GM12891 (cell line): ENCODE results near the gene ZNF593OS.

ENCODE experiments used
- DNase-seq: peaks from one replicate; pipeline ENCODE4 v3.0.0; 2011; ENCODE audit warnings: low spot score; ENCODE audit not compliant: insufficient read length
- FAIRE-seq: peaks from 2 replicates; lab custom pipeline; 2011; peaks lifted over from hg19 to GRCh38; lab: Jason Lieb, UNC
- PAX5 ChIP-seq: IDR thresholded peaks from 2 replicates; pipeline ENCODE4 v1.6.1; 2011; ENCODE audit warnings: low read length, moderate library complexity, mild to moderate bottlenecking; ENCODE audit not compliant: insufficient read depth, severe bottlenecking
- POLR2A ChIP-seq: IDR thresholded peaks from 2 replicates; pipeline ENCODE4 v1.6.1; 2011; ENCODE audit warnings: low read depth, low read length, control low read depth
- POLR2AphosphoS5 ChIP-seq: IDR thresholded peaks from 2 replicates; pipeline ENCODE4 v1.6.1; 2011; ENCODE audit warnings: low read depth, low read length, control low read depth
- POU2F2 ChIP-seq: IDR thresholded peaks from 2 replicates; pipeline ENCODE4 v1.6.1; 2011; ENCODE audit warnings: low read depth, mild to moderate bottlenecking, control low read depth, low read length, moderate library complexity
- SPI1 ChIP-seq: IDR thresholded peaks from 2 replicates; pipeline ENCODE4 v1.6.1; 2011; ENCODE audit warnings: low read depth, low read length, control low read depth
- TAF1 ChIP-seq: IDR thresholded peaks from 2 replicates; pipeline ENCODE4 v1.6.1; 2011; ENCODE audit warnings: low read depth, low read length, control low read depth

ZNF593OS gene

GRCh38 chr1:26126321-26127084, 45.1 kb downstream of the ZNF593OS start:
- peak; percentile 86 for FAIRE-seq
- TF ChIP-seq POLR2AphosphoS5: no peak
- no peak for TF ChIP-seq TAF1
- TF ChIP-seq POLR2A: no peak
- TF ChIP-seq SPI1: no peak
- no peak for TF ChIP-seq POU2F2
- TF ChIP-seq PAX5: no peak
- DNase-seq: no peak

GRCh38 chr1:26125946-26126320, 45.7 kb downstream of the ZNF593OS start:
- FAIRE-seq: no peak
- DNase-seq: no peak
- TF ChIP-seq PAX5 (no peak), POLR2AphosphoS5 (no peak), TAF1 (no peak)

- no peak for FAIRE-seq
- DNase-seq: no peak
- TF ChIP-seq POLR2AphosphoS5 (no peak), SPI1 (no peak), TAF1 (no peak), POU2F2 (no peak), PAX5 (no peak), POLR2A (no peak)
Measured at GRCh38 chr1:26125382-26125781, 46.2 kb downstream of the ZNF593OS start.

GRCh38 chr1:26124418-26125331, 47.0 kb downstream of the ZNF593OS start:
- TF ChIP-seq POU2F2 (no peak), POLR2AphosphoS5 (no peak), POLR2A (no peak), SPI1 (no peak), TAF1 (no peak), PAX5 (no peak)
- DNase-seq: no peak
- FAIRE-seq: no peak

GRCh38 chr1:26122988-26123973, 48.4 kb downstream of the ZNF593OS start:
- DNase-seq (no peak), FAIRE-seq (peak; percentile 61)
- TF ChIP-seq POU2F2: no peak
- TF ChIP-seq TAF1: no peak
- no peak for TF ChIP-seq PAX5

GRCh38 chr1:26121854-26122773, 49.5 kb downstream of the ZNF593OS start:
- TF ChIP-seq POU2F2 (no peak), SPI1 (peak; percentile 51)
- FAIRE-seq (no peak), DNase-seq (no peak)

GRCh38 chr1:26119892-26120608, 51.6 kb downstream of the ZNF593OS start:
- FAIRE-seq: peak; percentile 63
- DNase-seq: no peak
- TF ChIP-seq TAF1 (no peak), POLR2A (no peak), POU2F2 (no peak)
